T-helper 1 cell treated with Interleukin-12 subunit alpha and Interleukin-12 subunit beta and Interleukin-4 antibody, amounts not matched to agents 30 ng/mL and 1 ng/mL, for 36 hours (primary cell): ENCODE measurements around the gene TANGO2. TPM values are rescaled to one million over a fixed set of nuclear protein-coding genes. Genes with fewer than 3 reads are reported as not detected.

Source experiments
- intact Hi-C: fragments of 100-400 bp; cut with micrococcal nuclease; formaldehyde crosslinking; loops from one replicate; pipeline ENCODE4 v1.15.1; 2024
- total RNA-seq: library from RNA; stranded (reverse); gene quantifications from 2 replicates; pipeline ENCODE4 v1.2.3, GENCODE V29; 2022

The TANGO2 gene
- total RNA-seq, 1 donor from 2014 or later, result 48.7 TPM

GRCh38 chr22:19982991-19983578 is 37.8 kb upstream of the TANGO2 start:
- intact Hi-C loops, result no loop called here

GRCh38 chr22:19983741-19984140 is 37.2 kb upstream of the TANGO2 start:
- intact Hi-C loops, result no loop called here

GRCh38 chr22:19984201-19984753 is 36.6 kb upstream of the TANGO2 start:
- intact Hi-C loops, result no loop called here

- intact Hi-C loops, result no loop called here
These were observed 35.8 kb upstream of the TANGO2 start for GRCh38 chr22:19984851-19985811.

GRCh38 chr22:19986011-19986409 is 34.9 kb upstream of the TANGO2 start:
- intact Hi-C loops, result loop anchor here (2.0 kb wide), 1 partner anchor 35 kb away; the partner anchor contains the start of gene TANGO2

- intact Hi-C loops, result loop anchor here (1.0 to 2.0 kb wide), 2 partner anchors 34 to 313 kb away; partner anchors contain the start of gene TANGO2
These were observed 34.2 kb upstream of the TANGO2 start for GRCh38 chr22:19986410-19987341.

- intact Hi-C loops, result loop anchor here (1.0 to 2.0 kb wide), 2 partner anchors 33 to 312 kb away; partner anchors contain the start of gene TANGO2
These were observed 33.3 kb upstream of the TANGO2 start for GRCh38 chr22:19987394-19988306.

- intact Hi-C loops, result no loop called here
These were observed 32.5 kb upstream of the TANGO2 start for GRCh38 chr22:19988331-19988808.

GRCh38 chr22:19988965-19989724 is 31.8 kb upstream of the TANGO2 start:
- intact Hi-C loops, result no loop called here

- intact Hi-C loops, result no loop called here
These were observed 31.2 kb upstream of the TANGO2 start for GRCh38 chr22:19989725-19990067.

- intact Hi-C loops, result no loop called here
These were observed 30.7 kb upstream of the TANGO2 start for GRCh38 chr22:19990188-19990587.

- intact Hi-C loops, result no loop called here
These were observed 30.1 kb upstream of the TANGO2 start for GRCh38 chr22:19990609-19991394.

- intact Hi-C loops, result no loop called here
These were observed 29.6 kb upstream of the TANGO2 start for GRCh38 chr22:19991395-19991644.

- intact Hi-C loops, result no loop called here
These were observed 29.1 kb upstream of the TANGO2 start for GRCh38 chr22:19991645-19992451.

- intact Hi-C loops, result no loop called here
These were observed 28.4 kb upstream of the TANGO2 start for GRCh38 chr22:19992481-19992911.

- intact Hi-C loops, result no loop called here
These were observed 28.0 kb upstream of the TANGO2 start for GRCh38 chr22:19992921-19993355.

GRCh38 chr22:19993926-19994325 is 27.0 kb upstream of the TANGO2 start:
- intact Hi-C loops, result no loop called here
